Neural cell (in vitro differentiated cells): Measurements from ENCODE around the gene MINDY4.

Source experiments
- EP300 ChIP-seq: fragments of 450-650 bp; conservative IDR thresholded peaks from 2 replicates; pipeline ENCODE4 v1.6.1; 2014; ENCODE audit warnings: antibody characterized with exemption, mild to moderate bottlenecking, moderate library complexity; ENCODE audit not compliant: poor library complexity, severe bottlenecking
- POLR2AphosphoS5 ChIP-seq: IDR thresholded peaks from 2 replicates; pipeline ENCODE4 v1.6.1; 2012
- TAF1 ChIP-seq: IDR thresholded peaks from 2 replicates; pipeline ENCODE4 v1.6.1; 2012; ENCODE audit warnings: low read depth
- TF ChIP-seq, protein P1 (sequence below): fragments of 450-650 bp; IDR thresholded peaks from 2 replicates; pipeline ENCODE4 v1.5.1; 2014; ENCODE audit warnings: antibody characterized with exemption, mild to moderate bottlenecking, moderate library complexity; ENCODE audit not compliant: poor library complexity, severe bottlenecking
- TF ChIP-seq, protein P2 (sequence below): IDR thresholded peaks from 2 replicates; pipeline ENCODE4 v1.6.1; 2012; ENCODE audit warnings: borderline replicate concordance

DNA sequence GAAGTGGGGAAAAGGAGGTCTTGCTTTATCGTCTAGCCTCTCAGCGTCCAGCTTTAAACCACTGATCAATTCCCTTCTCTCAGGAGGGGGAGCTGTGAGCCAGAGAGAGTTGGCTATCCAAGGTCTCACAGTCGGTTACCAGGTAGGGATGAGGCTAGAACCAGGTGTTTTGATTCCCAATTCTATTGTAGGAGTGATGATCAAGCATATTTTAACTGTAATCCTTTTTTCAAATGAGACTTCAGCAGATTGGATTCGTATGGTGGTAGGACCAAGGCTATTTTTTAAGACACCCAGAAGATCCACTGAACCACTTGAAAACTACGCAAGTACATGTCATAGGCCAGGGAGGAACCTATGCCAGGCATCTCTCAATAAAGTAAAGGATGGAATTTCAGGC is 8.4 kb downstream of the MINDY4 start:
- TF ChIP-seq POLR2AphosphoS5 (no peak), TAF1 (no peak), EP300 (no peak)
- TF ChIP-seq, protein P1, sequence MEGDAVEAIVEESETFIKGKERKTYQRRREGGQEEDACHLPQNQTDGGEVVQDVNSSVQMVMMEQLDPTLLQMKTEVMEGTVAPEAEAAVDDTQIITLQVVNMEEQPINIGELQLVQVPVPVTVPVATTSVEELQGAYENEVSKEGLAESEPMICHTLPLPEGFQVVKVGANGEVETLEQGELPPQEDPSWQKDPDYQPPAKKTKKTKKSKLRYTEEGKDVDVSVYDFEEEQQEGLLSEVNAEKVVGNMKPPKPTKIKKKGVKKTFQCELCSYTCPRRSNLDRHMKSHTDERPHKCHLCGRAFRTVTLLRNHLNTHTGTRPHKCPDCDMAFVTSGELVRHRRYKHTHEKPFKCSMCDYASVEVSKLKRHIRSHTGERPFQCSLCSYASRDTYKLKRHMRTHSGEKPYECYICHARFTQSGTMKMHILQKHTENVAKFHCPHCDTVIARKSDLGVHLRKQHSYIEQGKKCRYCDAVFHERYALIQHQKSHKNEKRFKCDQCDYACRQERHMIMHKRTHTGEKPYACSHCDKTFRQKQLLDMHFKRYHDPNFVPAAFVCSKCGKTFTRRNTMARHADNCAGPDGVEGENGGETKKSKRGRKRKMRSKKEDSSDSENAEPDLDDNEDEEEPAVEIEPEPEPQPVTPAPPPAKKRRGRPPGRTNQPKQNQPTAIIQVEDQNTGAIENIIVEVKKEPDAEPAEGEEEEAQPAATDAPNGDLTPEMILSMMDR: no peak
- TF ChIP-seq, protein P2, sequence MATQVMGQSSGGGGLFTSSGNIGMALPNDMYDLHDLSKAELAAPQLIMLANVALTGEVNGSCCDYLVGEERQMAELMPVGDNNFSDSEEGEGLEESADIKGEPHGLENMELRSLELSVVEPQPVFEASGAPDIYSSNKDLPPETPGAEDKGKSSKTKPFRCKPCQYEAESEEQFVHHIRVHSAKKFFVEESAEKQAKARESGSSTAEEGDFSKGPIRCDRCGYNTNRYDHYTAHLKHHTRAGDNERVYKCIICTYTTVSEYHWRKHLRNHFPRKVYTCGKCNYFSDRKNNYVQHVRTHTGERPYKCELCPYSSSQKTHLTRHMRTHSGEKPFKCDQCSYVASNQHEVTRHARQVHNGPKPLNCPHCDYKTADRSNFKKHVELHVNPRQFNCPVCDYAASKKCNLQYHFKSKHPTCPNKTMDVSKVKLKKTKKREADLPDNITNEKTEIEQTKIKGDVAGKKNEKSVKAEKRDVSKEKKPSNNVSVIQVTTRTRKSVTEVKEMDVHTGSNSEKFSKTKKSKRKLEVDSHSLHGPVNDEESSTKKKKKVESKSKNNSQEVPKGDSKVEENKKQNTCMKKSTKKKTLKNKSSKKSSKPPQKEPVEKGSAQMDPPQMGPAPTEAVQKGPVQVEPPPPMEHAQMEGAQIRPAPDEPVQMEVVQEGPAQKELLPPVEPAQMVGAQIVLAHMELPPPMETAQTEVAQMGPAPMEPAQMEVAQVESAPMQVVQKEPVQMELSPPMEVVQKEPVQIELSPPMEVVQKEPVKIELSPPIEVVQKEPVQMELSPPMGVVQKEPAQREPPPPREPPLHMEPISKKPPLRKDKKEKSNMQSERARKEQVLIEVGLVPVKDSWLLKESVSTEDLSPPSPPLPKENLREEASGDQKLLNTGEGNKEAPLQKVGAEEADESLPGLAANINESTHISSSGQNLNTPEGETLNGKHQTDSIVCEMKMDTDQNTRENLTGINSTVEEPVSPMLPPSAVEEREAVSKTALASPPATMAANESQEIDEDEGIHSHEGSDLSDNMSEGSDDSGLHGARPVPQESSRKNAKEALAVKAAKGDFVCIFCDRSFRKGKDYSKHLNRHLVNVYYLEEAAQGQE: no peak
